Erythroblast (primary cell): ENCODE results near the gene ZNF124.

Experiments used
- DNase-seq, 2 experiments: peaks; one replicate each; lab custom pipeline; 2025; lab: John Stamatoyannopoulos, UW
- GATA1 ChIP-seq: IDR thresholded peaks from 2 replicates; pipeline ENCODE4 v1.6.1; 2011; ENCODE audit warnings: low read depth, mild to moderate bottlenecking, control low read depth, low read length, moderate library complexity
- POLR2A ChIP-seq: IDR thresholded peaks from 2 replicates; pipeline ENCODE4 v1.6.1; 2011; ENCODE audit warnings: mild to moderate bottlenecking, low read length

Gene ZNF124

DNA sequence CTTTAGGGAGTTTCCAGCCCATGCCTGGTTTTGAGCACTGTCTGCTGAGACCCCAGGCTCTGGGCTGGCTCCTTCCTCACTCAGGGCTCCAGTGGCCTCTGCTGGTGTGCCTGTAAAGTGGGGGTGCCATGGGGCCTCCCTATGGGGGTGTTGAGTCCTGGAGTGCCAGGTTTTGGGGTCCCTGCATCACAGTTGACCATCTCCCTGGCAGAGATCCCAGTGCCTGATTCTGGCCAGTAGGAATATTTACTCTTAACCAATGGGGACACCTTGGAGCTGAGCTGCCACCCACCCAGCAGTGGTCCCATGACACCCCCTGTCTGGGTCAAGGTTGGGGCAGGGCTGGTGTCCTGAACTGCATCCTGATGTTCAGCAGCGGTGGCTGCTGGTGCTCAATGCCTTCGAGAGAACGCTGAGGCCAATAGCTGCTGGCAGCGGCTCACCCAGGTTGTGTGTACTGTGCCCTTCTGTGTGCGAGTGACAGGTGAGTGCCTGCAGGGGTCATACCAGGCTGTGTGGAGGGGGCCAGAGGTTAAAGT, 58.0 kb downstream of the ZNF124 start:
- no peak for DNase-seq
- TF ChIP-seq GATA1 = no peak
- TF ChIP-seq POLR2A = no peak

DNA sequence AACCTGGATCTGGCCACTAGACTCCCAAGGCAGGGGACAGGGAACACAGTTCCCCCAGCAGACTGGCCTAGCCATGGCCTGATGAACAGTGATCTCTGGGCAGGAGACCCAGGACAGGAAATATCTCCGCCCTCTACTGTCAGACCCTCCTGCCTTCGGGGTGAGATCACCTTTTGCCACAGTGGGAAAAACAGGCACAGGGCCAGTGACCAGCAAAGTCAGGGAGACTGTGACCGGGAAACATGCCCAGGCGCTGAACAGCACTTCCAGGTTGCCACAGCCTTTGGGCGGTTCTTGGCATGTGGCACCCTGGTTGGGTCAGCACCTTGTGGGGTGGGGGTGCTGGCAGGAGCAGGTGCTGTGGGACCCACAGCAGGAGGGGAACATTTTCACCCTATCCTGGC, 58.7 kb downstream of the ZNF124 start:
- DNase-seq = no peak
- TF ChIP-seq POLR2A (no peak), GATA1 (no peak)

DNA sequence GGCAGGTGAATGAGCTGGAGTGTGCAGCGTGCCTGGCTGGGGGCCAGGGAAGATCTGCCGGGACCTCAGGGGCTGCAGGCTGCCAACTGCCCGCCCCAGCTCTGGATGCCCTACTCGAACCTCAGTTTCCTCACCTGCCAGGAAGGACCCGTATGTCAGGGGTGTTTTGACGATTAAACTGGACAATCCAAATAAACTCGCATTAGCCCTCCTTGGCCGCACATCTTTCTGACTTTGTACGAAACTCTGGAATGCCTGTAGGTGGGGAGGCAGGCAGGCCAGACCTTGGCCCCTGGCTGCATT, 59.4 kb downstream of the ZNF124 start:
- DNase-seq = no peak
- TF ChIP-seq POLR2A (no peak), GATA1 (no peak)

DNA sequence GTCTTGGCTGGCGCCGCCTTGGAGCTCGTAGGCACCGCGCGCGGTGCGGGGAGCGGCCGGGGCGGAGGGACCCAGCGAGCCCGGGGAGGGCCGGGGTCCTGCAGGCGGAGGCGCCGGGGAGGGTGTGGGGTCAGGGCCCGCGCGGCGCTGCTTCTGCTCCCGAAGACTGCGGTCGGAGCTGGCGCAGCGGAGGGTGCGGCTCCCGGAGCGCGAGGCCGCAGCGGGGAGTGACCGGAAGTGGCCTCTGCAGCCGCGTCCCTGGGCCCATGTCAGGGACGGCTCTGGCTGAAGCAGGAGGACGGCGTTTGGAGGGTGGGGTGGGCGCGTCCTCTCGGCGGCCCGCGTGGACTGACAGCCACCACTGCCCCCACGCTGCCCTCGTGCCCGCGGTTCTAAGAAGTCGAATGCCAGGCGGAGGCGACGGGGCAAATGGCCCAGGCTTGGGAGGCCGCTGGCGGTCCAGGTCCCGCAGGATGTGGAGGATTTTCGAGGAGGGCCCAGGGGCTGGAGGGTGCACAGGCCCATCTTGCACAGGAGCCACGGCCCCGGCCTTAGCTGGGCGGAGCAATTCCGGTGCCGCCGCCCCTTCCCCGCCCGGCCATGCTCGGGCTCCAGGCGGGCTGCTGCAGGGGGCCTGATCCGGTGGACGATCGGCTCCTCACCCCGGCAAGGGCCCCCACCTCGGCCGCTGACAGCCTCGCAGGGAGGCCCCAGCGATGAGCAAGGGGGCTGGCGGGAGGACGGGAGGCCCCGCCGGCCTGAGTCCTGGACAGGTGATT, 59.9 kb downstream of the ZNF124 start:
- DNase-seq = peak; percentile 33 to 54
- TF ChIP-seq POLR2A (no peak), GATA1 (no peak)

DNA sequence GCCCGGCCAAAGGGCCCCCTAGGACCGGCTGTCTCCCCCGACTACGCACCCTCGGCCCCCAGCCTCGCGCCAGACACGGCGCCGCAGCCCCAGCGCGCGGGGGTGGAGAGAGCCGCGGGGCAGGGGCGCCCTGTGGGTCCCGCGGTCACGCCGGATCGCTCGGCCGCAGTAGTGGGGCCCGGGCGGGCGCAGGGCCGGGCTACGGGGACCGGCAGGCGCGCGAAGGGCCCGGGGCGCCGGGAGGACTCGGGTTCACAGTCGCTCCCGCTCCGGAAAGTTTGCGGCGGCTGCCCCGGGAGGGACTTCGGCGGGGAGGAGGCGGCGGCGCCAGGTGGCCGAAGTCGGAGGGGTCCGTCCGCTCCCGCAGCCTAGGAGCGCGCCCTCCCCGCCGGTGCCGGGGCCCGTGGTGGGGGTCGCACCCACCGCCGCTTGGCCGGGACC, 60.5 kb downstream of the ZNF124 start:
- DNase-seq = peak in 1 of 2 experiments; percentile 29
- no peak for TF ChIP-seq POLR2A
- no peak for TF ChIP-seq GATA1

DNA sequence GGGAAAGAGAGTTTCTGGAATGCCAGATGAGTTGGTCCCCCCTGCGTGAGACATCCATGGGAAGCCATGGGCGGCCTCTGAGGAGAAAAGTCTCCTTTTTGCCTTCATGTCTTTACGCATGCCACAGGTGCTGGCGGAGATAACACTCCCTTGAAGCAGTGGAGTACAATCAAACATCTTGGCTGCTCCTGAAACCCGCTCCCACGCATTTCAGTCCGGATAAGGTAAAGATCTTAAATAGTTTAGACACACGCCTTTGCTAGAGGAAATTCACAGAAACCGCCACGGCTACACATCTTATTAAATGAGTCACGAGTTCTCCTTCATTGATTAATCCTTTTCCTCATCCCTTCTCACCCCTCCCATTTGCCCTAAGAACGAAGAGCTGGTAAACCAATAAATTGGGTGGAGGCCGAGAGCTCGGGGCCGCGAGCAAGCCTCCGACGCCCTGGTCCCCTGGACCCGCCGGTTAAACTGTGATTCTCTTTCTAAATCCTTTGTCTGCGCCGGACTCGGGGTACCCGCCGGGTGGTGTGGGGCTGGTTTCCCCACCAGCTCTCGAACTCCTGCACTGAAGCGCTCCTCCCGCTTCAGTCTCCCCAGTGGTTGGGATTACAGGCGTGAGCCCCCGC, 61.1 kb downstream of the ZNF124 start:
- DNase-seq = peak in 1 of 2 experiments; percentile 34
- TF ChIP-seq GATA1 (no peak), POLR2A (no peak)

DNA sequence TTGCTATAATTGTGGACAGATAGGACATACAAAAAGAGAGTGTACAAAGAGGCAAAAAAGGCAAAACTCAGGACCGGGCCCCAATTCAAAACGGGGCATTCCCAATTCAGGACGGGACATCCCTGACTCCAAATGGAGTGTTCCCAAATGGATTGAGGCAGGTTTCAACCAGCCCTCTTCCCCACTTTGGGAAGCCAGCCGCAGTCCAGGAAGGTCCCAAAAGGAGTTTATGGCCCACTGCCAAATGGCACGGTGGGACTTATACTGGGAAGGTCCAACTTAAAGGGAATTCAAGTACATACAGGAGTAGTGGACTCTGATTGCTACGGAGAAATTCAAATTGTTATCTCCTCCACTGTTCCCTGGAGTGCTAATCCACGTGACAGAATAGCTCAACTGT, 64.1 kb downstream of the ZNF124 start:
- no peak for DNase-seq
- no peak for TF ChIP-seq GATA1
- no peak for TF ChIP-seq POLR2A

DNA sequence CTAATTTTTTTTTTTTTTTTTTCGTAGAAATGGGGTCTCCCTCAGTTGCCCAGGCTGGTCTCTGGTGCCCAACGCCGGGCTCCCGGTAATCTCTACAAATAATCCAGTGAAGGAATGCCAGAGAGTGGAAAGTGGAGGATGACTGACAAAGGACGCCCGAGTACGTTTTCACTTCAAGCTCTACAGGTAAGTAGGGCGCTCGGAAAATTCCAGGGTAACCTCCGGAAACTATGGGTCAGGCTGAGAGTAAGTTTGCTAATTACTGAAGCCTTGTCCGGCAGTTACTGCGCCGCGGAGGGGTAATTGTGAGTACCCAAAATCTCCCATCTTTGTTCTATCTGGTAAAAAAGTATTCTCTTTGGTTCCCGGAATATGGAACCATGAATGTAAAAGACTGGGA, 65.9 kb downstream of the ZNF124 start:
- no peak for DNase-seq
- TF ChIP-seq GATA1 (no peak), POLR2A (no peak)
